ENCODE measurements around the gene IL5RA.

DNA sequence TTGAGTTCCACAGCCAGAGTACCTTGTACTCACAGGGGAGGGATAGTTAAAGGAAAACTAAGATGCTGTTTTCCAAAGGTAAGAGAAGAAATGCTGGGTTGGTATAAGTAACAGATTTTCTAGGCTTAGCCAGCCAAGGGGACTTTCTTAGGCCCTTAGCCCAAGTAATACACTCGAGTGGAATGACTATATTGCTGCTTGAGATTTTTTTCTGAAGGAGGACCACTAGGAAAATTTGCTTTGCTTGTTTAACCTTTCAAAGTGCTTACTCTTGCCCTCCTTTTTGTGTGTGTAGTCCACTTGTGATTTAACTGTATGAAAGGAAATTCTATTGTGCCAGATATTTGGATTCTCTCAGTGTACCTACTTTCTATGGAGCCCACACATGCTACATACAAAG is 50.5 kb downstream of the IL5RA start:
- TF ChIP-seq, protein P1, sequence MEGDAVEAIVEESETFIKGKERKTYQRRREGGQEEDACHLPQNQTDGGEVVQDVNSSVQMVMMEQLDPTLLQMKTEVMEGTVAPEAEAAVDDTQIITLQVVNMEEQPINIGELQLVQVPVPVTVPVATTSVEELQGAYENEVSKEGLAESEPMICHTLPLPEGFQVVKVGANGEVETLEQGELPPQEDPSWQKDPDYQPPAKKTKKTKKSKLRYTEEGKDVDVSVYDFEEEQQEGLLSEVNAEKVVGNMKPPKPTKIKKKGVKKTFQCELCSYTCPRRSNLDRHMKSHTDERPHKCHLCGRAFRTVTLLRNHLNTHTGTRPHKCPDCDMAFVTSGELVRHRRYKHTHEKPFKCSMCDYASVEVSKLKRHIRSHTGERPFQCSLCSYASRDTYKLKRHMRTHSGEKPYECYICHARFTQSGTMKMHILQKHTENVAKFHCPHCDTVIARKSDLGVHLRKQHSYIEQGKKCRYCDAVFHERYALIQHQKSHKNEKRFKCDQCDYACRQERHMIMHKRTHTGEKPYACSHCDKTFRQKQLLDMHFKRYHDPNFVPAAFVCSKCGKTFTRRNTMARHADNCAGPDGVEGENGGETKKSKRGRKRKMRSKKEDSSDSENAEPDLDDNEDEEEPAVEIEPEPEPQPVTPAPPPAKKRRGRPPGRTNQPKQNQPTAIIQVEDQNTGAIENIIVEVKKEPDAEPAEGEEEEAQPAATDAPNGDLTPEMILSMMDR (IDR thresholded peaks at IDR 0.05 in 8 of 11, conservative IDR thresholded peaks at IDR 0.05 in 3 of 11): no peak
- TF ChIP-seq POLR2AphosphoS5 (IDR thresholded peaks at IDR 0.05): no peak

Measured in spleen (tissue), 7 donors.